Tibial nerve (tissue), 4 donors: ENCODE data around the gene MTCH1.

Experiments used
- EP300 ChIP-seq, 2 donors: sonication (generic); formaldehyde crosslinking; IDR thresholded peaks; one replicate each; pipeline ENCODE4 v1.6.1; 2017; ENCODE audit warnings: antibody characterized with exemption in 2 of 2, mild to moderate bottlenecking in 1 of 2
- POLR2A ChIP-seq, 2 donors: fragments of 450-650 bp; IDR thresholded peaks; one replicate each; pipeline ENCODE4 v1.6.1; 2017; ENCODE audit warnings: antibody characterized with exemption in 2 of 2, mild to moderate bottlenecking in 2 of 2, moderate library complexity in 2 of 2
- TF ChIP-seq, protein P1 (sequence below), 5 experiments: fragments of 200-600 bp in 3 of 5; fragments of 450-650 bp in 2 of 5; sonication (generic) in 3 of 5; IDR thresholded peaks; one replicate each; pipeline ENCODE4 v1.5.1; 2016 to 2019; ENCODE audit warnings: antibody characterized with exemption in 5 of 5, mild to moderate bottlenecking in 3 of 5, moderate library complexity in 2 of 5

DNA sequence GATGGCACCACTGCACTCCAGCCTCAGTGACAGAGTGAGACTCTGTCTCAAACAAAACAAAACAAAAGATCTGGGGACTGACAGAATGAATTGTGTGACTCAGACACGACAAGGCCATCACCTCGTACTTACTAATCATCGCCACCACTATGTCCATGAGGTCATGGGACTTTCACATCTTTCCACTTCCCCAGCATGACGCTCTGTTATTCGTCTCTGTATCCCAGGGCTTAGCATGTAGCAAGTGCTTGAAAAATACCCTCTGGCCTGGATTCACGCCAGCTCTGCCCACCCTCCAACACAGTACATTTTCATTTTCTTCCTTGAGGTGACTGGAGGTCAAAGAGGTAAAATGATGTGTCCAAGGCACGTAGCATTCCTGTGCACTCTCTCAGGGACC is 47.3 kb upstream of the MTCH1 start:
- TF ChIP-seq, protein P1, sequence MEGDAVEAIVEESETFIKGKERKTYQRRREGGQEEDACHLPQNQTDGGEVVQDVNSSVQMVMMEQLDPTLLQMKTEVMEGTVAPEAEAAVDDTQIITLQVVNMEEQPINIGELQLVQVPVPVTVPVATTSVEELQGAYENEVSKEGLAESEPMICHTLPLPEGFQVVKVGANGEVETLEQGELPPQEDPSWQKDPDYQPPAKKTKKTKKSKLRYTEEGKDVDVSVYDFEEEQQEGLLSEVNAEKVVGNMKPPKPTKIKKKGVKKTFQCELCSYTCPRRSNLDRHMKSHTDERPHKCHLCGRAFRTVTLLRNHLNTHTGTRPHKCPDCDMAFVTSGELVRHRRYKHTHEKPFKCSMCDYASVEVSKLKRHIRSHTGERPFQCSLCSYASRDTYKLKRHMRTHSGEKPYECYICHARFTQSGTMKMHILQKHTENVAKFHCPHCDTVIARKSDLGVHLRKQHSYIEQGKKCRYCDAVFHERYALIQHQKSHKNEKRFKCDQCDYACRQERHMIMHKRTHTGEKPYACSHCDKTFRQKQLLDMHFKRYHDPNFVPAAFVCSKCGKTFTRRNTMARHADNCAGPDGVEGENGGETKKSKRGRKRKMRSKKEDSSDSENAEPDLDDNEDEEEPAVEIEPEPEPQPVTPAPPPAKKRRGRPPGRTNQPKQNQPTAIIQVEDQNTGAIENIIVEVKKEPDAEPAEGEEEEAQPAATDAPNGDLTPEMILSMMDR (IDR thresholded peaks at IDR 0.05) = no peak
- TF ChIP-seq EP300 (IDR thresholded peaks at IDR 0.05) = no peak
- TF ChIP-seq POLR2A (IDR thresholded peaks at IDR 0.05) = no peak
